Neural cell (in vitro differentiated cells): ENCODE measurements around the gene MYEF2. TPM values are rescaled to one million over a fixed set of nuclear protein-coding genes. Genes with fewer than 3 reads are reported as not detected.

Experiments used
- H2AFZ ChIP-seq: fragments of 200-600, 300-800 bp; sonication (generic), shearing (Covaris generic); 2 replicates; pipeline ENCODE4 v1.6.0; 2014; ENCODE audit warnings: low read depth, mild to moderate bottlenecking, antibody characterized with exemption, low read length, moderate library complexity
- H3F3A ChIP-seq: fragments of 200-600 bp; shearing (Covaris generic); 2 replicates; pipeline ENCODE4 v1.6.1; 2016; ENCODE audit warnings: mild to moderate bottlenecking, moderate library complexity, mixed read lengths, antibody characterized with exemption, low read length; ENCODE audit not compliant: insufficient read depth, poor library complexity, severe bottlenecking
- H3K27ac ChIP-seq: fragments of 200-600, 300-800 bp; sonication (generic), shearing (Covaris generic); 2 replicates; pipeline ENCODE4 v1.5.1; 2014; ENCODE audit warnings: mild to moderate bottlenecking, low read length, moderate library complexity
- H3K27me3 ChIP-seq: fragments of 300-800, 200-600 bp; sonication (generic), shearing (Covaris generic); 2 replicates; pipeline ENCODE4 v1.6.0; 2014; ENCODE audit warnings: mild to moderate bottlenecking, low read depth, low read length, moderate library complexity; ENCODE audit not compliant: insufficient read depth
- H3K36me3 ChIP-seq: fragments of 300-800, 200-600 bp; sonication (generic), shearing (Covaris generic); 2 replicates; pipeline ENCODE4 v1.5.1; 2014; ENCODE audit warnings: mild to moderate bottlenecking, antibody characterized with exemption, low read length, moderate library complexity; ENCODE audit not compliant: insufficient read depth
- H3K4me2 ChIP-seq: fragments of 300-800, 200-600 bp; sonication (generic), shearing (Covaris generic); 2 replicates; pipeline ENCODE4 v1.6.0; 2014; ENCODE audit warnings: mild to moderate bottlenecking, low read length
- H3K4me3 ChIP-seq: fragments of 300-800, 200-600 bp; sonication (generic), shearing (Covaris generic); 2 replicates; pipeline ENCODE4 v1.5.1; 2014; ENCODE audit warnings: mild to moderate bottlenecking, low read length, moderate library complexity
- H3K79me2 ChIP-seq: fragments of 200-600 bp; shearing (Covaris generic); replicated peaks from 2 replicates; pipeline ENCODE4 v1.6.0; 2014; ENCODE audit warnings: mild to moderate bottlenecking, low read length, moderate library complexity; ENCODE audit not compliant: insufficient read depth
- H3K9ac ChIP-seq: fragments of 300-800, 200-600 bp; sonication (generic), shearing (Covaris generic); 2 replicates; pipeline ENCODE4 v1.6.1; 2016; ENCODE audit warnings: mild to moderate bottlenecking, low read length, mixed read lengths
- H3K9me2 ChIP-seq: fragments of 200-600 bp; shearing (Covaris generic); 2 replicates; pipeline ENCODE4 v1.6.1; 2016; ENCODE audit warnings: mild to moderate bottlenecking, low read length, mixed read lengths; ENCODE audit not compliant: insufficient read depth
- H3K9me3 ChIP-seq: fragments of 200-600, 300-800 bp; sonication (generic), shearing (Covaris generic); 2 replicates; pipeline ENCODE4 v1.6.1; 2016; ENCODE audit warnings: mild to moderate bottlenecking, mixed run types, low read length, moderate library complexity, mixed read lengths
- H4K20me1 ChIP-seq: fragments of 200-600 bp; shearing (Covaris generic); 2 replicates; pipeline ENCODE4 v1.6.1; 2016; ENCODE audit warnings: mild to moderate bottlenecking, mixed run types; ENCODE audit not compliant: insufficient read depth
- EP300 ChIP-seq: fragments of 450-650 bp; conservative IDR thresholded peaks from 2 replicates; pipeline ENCODE4 v1.6.1; 2014; ENCODE audit warnings: antibody characterized with exemption, mild to moderate bottlenecking, moderate library complexity; ENCODE audit not compliant: poor library complexity, severe bottlenecking
- EZH2 ChIP-seq: fragments of 200-600, 300-800 bp; shearing (Covaris generic), sonication (generic); IDR thresholded peaks from 2 replicates; pipeline ENCODE4 v1.6.1; 2014; ENCODE audit warnings: antibody characterized with exemption, low read length, borderline replicate concordance, mild to moderate bottlenecking; ENCODE audit not compliant: insufficient read depth, poor library complexity, severe bottlenecking
- MXI1 ChIP-seq: fragments of 450-650 bp; conservative IDR thresholded peaks from 2 replicates; pipeline ENCODE4 v1.6.1; 2014; ENCODE audit warnings: antibody characterized with exemption, mild to moderate bottlenecking; ENCODE audit not compliant: poor library complexity, severe bottlenecking
- POLR2AphosphoS5 ChIP-seq: IDR thresholded peaks from 2 replicates; pipeline ENCODE4 v1.6.1; 2012
- RAD21 ChIP-seq: fragments of 450-650 bp; conservative IDR thresholded peaks from 2 replicates; pipeline ENCODE4 v1.6.1; 2014; ENCODE audit warnings: antibody characterized with exemption, mild to moderate bottlenecking, moderate library complexity
- SMC3 ChIP-seq: fragments of 450-650 bp; conservative IDR thresholded peaks from 2 replicates; pipeline ENCODE4 v1.6.1; 2014; ENCODE audit warnings: antibody characterized with exemption, mild to moderate bottlenecking, moderate library complexity; ENCODE audit not compliant: poor library complexity
- TAF1 ChIP-seq: IDR thresholded peaks from 2 replicates; pipeline ENCODE4 v1.6.1; 2012; ENCODE audit warnings: low read depth
- polyA plus RNA-seq: library from polyadenylated mRNA; depleted of rRNA; stranded (reverse); fragments of >200 nt; gene quantifications from 2 replicates; pipeline ENCODE4 v1.2.3, GENCODE V29; 2014
- TF ChIP-seq, protein P1 (sequence below): fragments of 450-650 bp; IDR thresholded peaks from 2 replicates; pipeline ENCODE4 v1.5.1; 2014; ENCODE audit warnings: antibody characterized with exemption, mild to moderate bottlenecking, moderate library complexity; ENCODE audit not compliant: poor library complexity, severe bottlenecking
- TF ChIP-seq, protein P2 (sequence below): IDR thresholded peaks from 2 replicates; pipeline ENCODE4 v1.6.1; 2012; ENCODE audit warnings: borderline replicate concordance

Gene MYEF2
- polyA plus RNA-seq, 1 donor from 2014 or later: 176 TPM

DNA sequence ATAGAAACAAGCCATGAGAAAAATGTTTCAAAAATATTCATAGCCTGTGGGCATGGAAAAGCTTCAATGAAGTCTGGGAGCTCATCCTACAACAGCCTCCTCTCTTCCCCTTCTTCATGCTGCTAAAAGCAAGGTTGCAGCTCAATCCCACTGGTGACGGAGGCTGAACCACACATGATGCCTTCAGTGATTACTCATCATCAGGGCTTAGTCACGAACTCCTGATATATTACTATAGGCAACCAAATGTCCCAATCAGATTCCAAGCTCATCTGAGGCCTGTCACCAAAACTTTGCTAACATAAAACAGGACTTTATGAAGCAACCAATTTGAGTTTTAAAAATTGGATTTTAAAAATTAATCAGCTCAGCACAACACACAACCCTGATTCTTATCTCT lies 81.3 kb downstream of the MYEF2 start:
- no peaks in the 10 kb centered on the region for H3K9me3 ChIP-seq
- H3K27me3 ChIP-seq: no peaks in the 10 kb centered on the region
- TF ChIP-seq EP300 (no peak), RAD21 (no peak), TAF1 (no peak), SMC3 (no peak), EZH2 (no peak), MXI1 (no peak), POLR2AphosphoS5 (no peak)
- TF ChIP-seq, protein P1, sequence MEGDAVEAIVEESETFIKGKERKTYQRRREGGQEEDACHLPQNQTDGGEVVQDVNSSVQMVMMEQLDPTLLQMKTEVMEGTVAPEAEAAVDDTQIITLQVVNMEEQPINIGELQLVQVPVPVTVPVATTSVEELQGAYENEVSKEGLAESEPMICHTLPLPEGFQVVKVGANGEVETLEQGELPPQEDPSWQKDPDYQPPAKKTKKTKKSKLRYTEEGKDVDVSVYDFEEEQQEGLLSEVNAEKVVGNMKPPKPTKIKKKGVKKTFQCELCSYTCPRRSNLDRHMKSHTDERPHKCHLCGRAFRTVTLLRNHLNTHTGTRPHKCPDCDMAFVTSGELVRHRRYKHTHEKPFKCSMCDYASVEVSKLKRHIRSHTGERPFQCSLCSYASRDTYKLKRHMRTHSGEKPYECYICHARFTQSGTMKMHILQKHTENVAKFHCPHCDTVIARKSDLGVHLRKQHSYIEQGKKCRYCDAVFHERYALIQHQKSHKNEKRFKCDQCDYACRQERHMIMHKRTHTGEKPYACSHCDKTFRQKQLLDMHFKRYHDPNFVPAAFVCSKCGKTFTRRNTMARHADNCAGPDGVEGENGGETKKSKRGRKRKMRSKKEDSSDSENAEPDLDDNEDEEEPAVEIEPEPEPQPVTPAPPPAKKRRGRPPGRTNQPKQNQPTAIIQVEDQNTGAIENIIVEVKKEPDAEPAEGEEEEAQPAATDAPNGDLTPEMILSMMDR: no peak
- TF ChIP-seq, protein P2, sequence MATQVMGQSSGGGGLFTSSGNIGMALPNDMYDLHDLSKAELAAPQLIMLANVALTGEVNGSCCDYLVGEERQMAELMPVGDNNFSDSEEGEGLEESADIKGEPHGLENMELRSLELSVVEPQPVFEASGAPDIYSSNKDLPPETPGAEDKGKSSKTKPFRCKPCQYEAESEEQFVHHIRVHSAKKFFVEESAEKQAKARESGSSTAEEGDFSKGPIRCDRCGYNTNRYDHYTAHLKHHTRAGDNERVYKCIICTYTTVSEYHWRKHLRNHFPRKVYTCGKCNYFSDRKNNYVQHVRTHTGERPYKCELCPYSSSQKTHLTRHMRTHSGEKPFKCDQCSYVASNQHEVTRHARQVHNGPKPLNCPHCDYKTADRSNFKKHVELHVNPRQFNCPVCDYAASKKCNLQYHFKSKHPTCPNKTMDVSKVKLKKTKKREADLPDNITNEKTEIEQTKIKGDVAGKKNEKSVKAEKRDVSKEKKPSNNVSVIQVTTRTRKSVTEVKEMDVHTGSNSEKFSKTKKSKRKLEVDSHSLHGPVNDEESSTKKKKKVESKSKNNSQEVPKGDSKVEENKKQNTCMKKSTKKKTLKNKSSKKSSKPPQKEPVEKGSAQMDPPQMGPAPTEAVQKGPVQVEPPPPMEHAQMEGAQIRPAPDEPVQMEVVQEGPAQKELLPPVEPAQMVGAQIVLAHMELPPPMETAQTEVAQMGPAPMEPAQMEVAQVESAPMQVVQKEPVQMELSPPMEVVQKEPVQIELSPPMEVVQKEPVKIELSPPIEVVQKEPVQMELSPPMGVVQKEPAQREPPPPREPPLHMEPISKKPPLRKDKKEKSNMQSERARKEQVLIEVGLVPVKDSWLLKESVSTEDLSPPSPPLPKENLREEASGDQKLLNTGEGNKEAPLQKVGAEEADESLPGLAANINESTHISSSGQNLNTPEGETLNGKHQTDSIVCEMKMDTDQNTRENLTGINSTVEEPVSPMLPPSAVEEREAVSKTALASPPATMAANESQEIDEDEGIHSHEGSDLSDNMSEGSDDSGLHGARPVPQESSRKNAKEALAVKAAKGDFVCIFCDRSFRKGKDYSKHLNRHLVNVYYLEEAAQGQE: no peak

DNA sequence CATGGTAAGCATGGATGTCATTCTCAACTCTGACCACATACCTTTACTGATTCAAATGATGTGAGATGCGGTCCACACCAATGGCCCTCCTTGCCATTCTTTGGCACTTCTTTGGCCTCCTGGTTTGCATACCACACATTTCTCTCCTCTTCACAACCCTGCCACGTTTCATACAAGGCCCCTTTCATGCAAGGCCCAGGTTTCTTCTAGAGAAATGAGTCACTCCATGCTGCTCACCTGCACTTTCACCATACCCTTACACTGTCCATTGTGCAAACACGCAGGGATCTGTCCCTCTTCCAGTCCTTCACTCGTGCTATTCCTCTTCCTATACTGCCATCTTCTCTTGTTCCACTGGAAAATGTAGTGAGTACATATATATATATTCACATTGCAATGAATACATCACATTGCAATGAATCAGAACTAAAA lies 81.7 kb downstream of the MYEF2 start:
- Histone ChIP-seq H3K27me3 (no peaks in the 10 kb centered on the region), H3K4me3 (no peak overlapping the region), H2AFZ (no peak overlapping the region), H3K9me3 (no peaks in the 10 kb centered on the region), H3K4me2 (no peak overlapping the region), H3K9me2 (no peaks in the 10 kb centered on the region), H3K79me2 (no peaks in the 10 kb centered on the region), H3F3A (no peaks in the 10 kb centered on the region), H3K27ac (no peak overlapping the region), H4K20me1 (no peaks in the 10 kb centered on the region), H3K36me3 (no peaks in the 10 kb centered on the region), H3K9ac (no peak overlapping the region)
- TF ChIP-seq, protein P2: no peak
- TF ChIP-seq EZH2 (no peak), RAD21 (no peak), SMC3 (no peak), POLR2AphosphoS5 (no peak), MXI1 (no peak), EP300 (no peak), TAF1 (no peak)
- TF ChIP-seq, protein P1: no peak

More for the DNA sequence above, 81.3 kb downstream of the MYEF2 start:
- H3K4me3 ChIP-seq: no peak overlapping the region
- no peak overlapping the region for H3K4me2 ChIP-seq
- H3K9me2 ChIP-seq: no peaks in the 10 kb centered on the region
- H3K9ac ChIP-seq: no peak overlapping the region
- H2AFZ ChIP-seq: no peak overlapping the region
- H4K20me1 ChIP-seq: no peaks in the 10 kb centered on the region
- H3K36me3 ChIP-seq: no peaks in the 10 kb centered on the region
- H3F3A ChIP-seq: no peaks in the 10 kb centered on the region
- H3K27ac ChIP-seq: no peak overlapping the region
- no peaks in the 10 kb centered on the region for H3K79me2 ChIP-seq
